IMR-90 (cell line): ENCODE results near the gene SPON1. TPM values are rescaled to one million over a fixed set of nuclear protein-coding genes. Genes with fewer than 3 reads are reported as not detected.
"Not testable (repeated sequence)": the region's sequence is repeated elsewhere in the genome, so short reads cannot be mapped to it uniquely, and the experiment has no call there.

Source experiments
- ATAC-seq: fragments of 200-7000 bp; cut with Tn5 transposase; 2 replicates; pipeline ENCODE4 v1.9.1; 2020; ENCODE audit warnings: low read depth, mild to moderate bottlenecking, moderate library complexity
- BruUV-seq: library from RNA; stranded (reverse); fragments of 400-500 nt; replicated peaks from 2 replicates; lab custom pipeline; 2021; lab: Mats Ljungman, UMichigan
- CTCF ChIA-PET: fragments of 300-600 bp; formaldehyde crosslinking; extraction: SDS; loops from one replicate; lab custom pipeline; 2021; ENCODE audit warnings: antibody characterized with exemption; lab: Yijun Ruan, JAX
- POLR2A ChIA-PET: fragments of 300-600 bp; sonication (Branson Sonifier 250); formaldehyde crosslinking; loops from one replicate; lab custom pipeline; 2022; ENCODE audit warnings: antibody characterized with exemption; ENCODE audit not compliant: unreplicated experiment; lab: Charles Lee
- DNase-seq: peaks from one replicate; pipeline ENCODE4 v3.0.0; 2013
- H2AFZ ChIP-seq: replicated peaks from 2 replicates; pipeline ENCODE3; 2013; ENCODE audit warnings: low read length, mild to moderate bottlenecking; ENCODE audit not compliant: poor library complexity
- H2AK5ac ChIP-seq: 2 replicates; pipeline ENCODE4 v1.6.1; 2013; ENCODE audit warnings: low read depth, low read length, inconsistent platforms
- H2AK9ac ChIP-seq: replicated peaks from 2 replicates; pipeline ENCODE3; 2013; ENCODE audit warnings: mild to moderate bottlenecking, low read depth, low read length, moderate library complexity; ENCODE audit not compliant: poor library complexity
- H2BK120ac ChIP-seq: 2 replicates; pipeline ENCODE4 v1.6.1; 2013; ENCODE audit warnings: low read depth, low read length, inconsistent platforms
- H2BK15ac ChIP-seq: 3 replicates; pipeline ENCODE4 v1.6.1; 2013; ENCODE audit warnings: low read depth, low read length, inconsistent platforms
- H2BK20ac ChIP-seq: 2 replicates; pipeline ENCODE4 v1.6.1; 2013; ENCODE audit warnings: low read depth, mild to moderate bottlenecking, inconsistent platforms, low read length, moderate library complexity
- H2BK5ac ChIP-seq: 2 replicates; pipeline ENCODE4 v1.6.1; 2013; ENCODE audit warnings: mild to moderate bottlenecking, low read depth, low read length, inconsistent platforms; ENCODE audit not compliant: poor library complexity, severe bottlenecking
- H3K14ac ChIP-seq: replicated peaks from 2 replicates; pipeline ENCODE4 v1.6.1; 2013; ENCODE audit warnings: low read depth, low read length, inconsistent platforms
- H3K18ac ChIP-seq: 2 replicates; pipeline ENCODE4 v1.6.1; 2013; ENCODE audit warnings: low read depth, low read length, control low read depth
- H3K23ac ChIP-seq: 2 replicates; pipeline ENCODE4 v1.6.1; 2013; ENCODE audit warnings: low read depth, low read length, inconsistent platforms
- H3K27ac ChIP-seq: 2 replicates; pipeline ENCODE4 v1.5.1; 2013; ENCODE audit warnings: mild to moderate bottlenecking, control low read depth, low read length; ENCODE audit not compliant: insufficient read depth
- H3K27me3 ChIP-seq: 2 replicates; pipeline ENCODE4 v1.6.1; 2013; ENCODE audit warnings: low read length; ENCODE audit not compliant: control insufficient read depth, insufficient read depth
- H3K36me3 ChIP-seq: 2 replicates; pipeline ENCODE4 v1.6.1; 2013; ENCODE audit warnings: low read length, mixed read lengths; ENCODE audit not compliant: control insufficient read depth, insufficient read depth
- H3K4ac ChIP-seq: 2 replicates; pipeline ENCODE4 v1.6.1; 2013; ENCODE audit warnings: low read depth, low read length, inconsistent platforms
- H3K4me1 ChIP-seq: 2 replicates; pipeline ENCODE4 v1.6.1; 2013; ENCODE audit warnings: low read length, mixed read lengths; ENCODE audit not compliant: control insufficient read depth, insufficient read depth
- H3K4me2 ChIP-seq: 2 replicates; pipeline ENCODE4 v1.6.1; 2013; ENCODE audit warnings: low read depth, mild to moderate bottlenecking, control low read depth, low read length, moderate library complexity
- H3K4me3 ChIP-seq: 2 replicates; pipeline ENCODE4 v1.5.1; 2013; ENCODE audit warnings: low read depth, mild to moderate bottlenecking, control low read depth, low read length, moderate library complexity; ENCODE audit not compliant: insufficient read depth
- H3K56ac ChIP-seq: 2 replicates; pipeline ENCODE4 v1.6.1; 2013; ENCODE audit warnings: low read length, inconsistent platforms; ENCODE audit not compliant: insufficient read depth; ENCODE audit errors: extremely low read depth
- H3K79me1 ChIP-seq, 2 experiments: 2 replicates each; pipeline ENCODE4 v1.6.1; 2013; ENCODE audit warnings: low read length in 2 of 2, inconsistent platforms in 1 of 2, low read depth in 1 of 2
- H3K9ac ChIP-seq: 2 replicates; pipeline ENCODE4 v1.6.1; 2013; ENCODE audit warnings: low read depth, low read length, control low read depth
- H3K9me1 ChIP-seq: 2 replicates; pipeline ENCODE4 v1.6.1; 2013; ENCODE audit warnings: low read length, inconsistent platforms; ENCODE audit not compliant: insufficient read depth
- H3K9me3 ChIP-seq: 2 replicates; pipeline ENCODE4 v1.6.1; 2013; ENCODE audit warnings: low read length; ENCODE audit not compliant: control insufficient read depth, insufficient read depth
- H4K20me1 ChIP-seq: 2 replicates; pipeline ENCODE4 v1.6.1; 2013; ENCODE audit warnings: low read length, inconsistent platforms; ENCODE audit not compliant: insufficient read depth
- H4K5ac ChIP-seq: 2 replicates; pipeline ENCODE4 v1.6.1; 2013; ENCODE audit warnings: mild to moderate bottlenecking, low read depth, low read length, control low read depth
- H4K8ac ChIP-seq, 2 experiments: 2 replicates each; pipeline ENCODE4 v1.6.1; 2013; ENCODE audit warnings: low read depth in 2 of 2, low read length in 2 of 2, control low read depth in 1 of 2, inconsistent platforms in 1 of 2
- H4K91ac ChIP-seq: 2 replicates; pipeline ENCODE4 v1.6.1; 2013; ENCODE audit warnings: low read depth, low read length, inconsistent platforms; ENCODE audit not compliant: insufficient read depth
- WGBS, 2 experiments: methylation state at CpG; one replicate each; pipeline versions ENCODE4 v1.1.5 to v1.1.7; 2013; ENCODE audit warnings: missing lambda C conversion rate in 2 of 2; ENCODE audit not compliant: insufficient read length in 1 of 2; ENCODE audit errors: extremely low coverage in 2 of 2; 5-methylcytosine and 5-hydroxymethylcytosine counted together
- dilution Hi-C: fragments of 300-500 bp; cut with HindIII; formaldehyde crosslinking; loops from one replicate; pipeline ENCODE4 v1.14.3; 2018; ENCODE audit warnings: low sequenced_read_pairs; ENCODE audit not compliant: unreplicated experiment
- in situ Hi-C: fragments of 300-500 bp; cut with MboI; formaldehyde crosslinking; loops from 3 replicates; pipeline ENCODE4 v1.14.3; 2019; ENCODE audit warnings: low sequenced_read_pairs, inconsistent platforms, mixed read lengths
- intact Hi-C: fragments of 100-400 bp; cut with micrococcal nuclease; formaldehyde crosslinking; loops from 2 replicates; pipeline ENCODE4 v1.10.0; 2022
- polyA plus RNA-seq, 3 experiments: library from polyadenylated mRNA; depleted of rRNA; stranded (reverse); fragments of >200 nt; gene quantifications; 2 replicates each; pipeline ENCODE4 v1.2.3, GENCODE V29; 2012; ENCODE audit warnings: low replicate concordance in 1 of 3
- total RNA-seq: library from RNA; depleted of rRNA; stranded (reverse); fragments of >200 nt; gene quantifications from 2 replicates; pipeline ENCODE4 v1.2.3, GENCODE V29; 2012

Gene SPON1
- total and polyA plus RNA-seq, 2 of the 4 experiments (the other 2 are of a cell fraction) = 0.62 to 0.72 TPM

DNA sequence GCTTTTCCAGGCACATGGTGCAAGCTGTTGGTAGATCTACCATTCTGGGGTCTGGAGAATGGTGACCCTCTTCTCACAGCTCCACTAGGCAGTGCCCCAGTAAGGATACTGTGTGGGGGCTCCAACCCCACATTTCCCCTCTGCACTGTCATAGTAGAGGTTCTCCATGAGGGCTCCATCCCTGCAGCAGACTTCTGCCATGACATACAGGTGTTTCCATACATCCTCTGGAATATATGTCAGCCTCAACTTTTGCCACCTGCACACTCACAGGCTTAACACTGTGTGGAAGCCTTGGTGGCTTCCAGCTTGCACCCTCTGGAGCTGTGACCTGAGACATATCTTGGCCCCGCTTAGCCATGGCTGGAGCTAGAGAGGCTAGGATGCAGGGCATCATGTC lies 191.6 kb downstream of the SPON1 start:
- H3K4ac ChIP-seq, in situ Hi-C loops, H3K27me3 ChIP-seq, H2BK5ac ChIP-seq, ATAC-seq, H3K9ac ChIP-seq, H3K18ac ChIP-seq, H3K79me1 ChIP-seq, H4K8ac ChIP-seq, H2BK20ac ChIP-seq, H2AK5ac ChIP-seq, H3K9me1 ChIP-seq, H2BK15ac ChIP-seq, DNase-seq, dilution Hi-C loops, H2AFZ ChIP-seq, intact Hi-C loops, H3K23ac ChIP-seq, CTCF ChIA-PET, BruUV-seq, H3K56ac ChIP-seq, H2AK9ac ChIP-seq, H2BK120ac ChIP-seq, H3K27ac ChIP-seq, H3K4me2 ChIP-seq, H4K91ac ChIP-seq, H4K20me1 ChIP-seq, H3K14ac ChIP-seq, H3K9me3 ChIP-seq, H3K4me1 ChIP-seq, H3K36me3 ChIP-seq, POLR2A ChIA-PET, H4K5ac ChIP-seq, H3K4me3 ChIP-seq: not testable (repeated sequence)
- WGBS, 2 experiments = no CpG with 5 or more reads among the region's 1 CpG
